ENCODE data around the gene PAIP2. TPM values are rescaled to one million over a fixed set of nuclear protein-coding genes. Genes with fewer than 3 reads are reported as not detected.

Gene PAIP2
- total RNA-seq, 2 experiments from 2014 or later = 110 to 113 TPM

- TF ChIP-seq, protein P1, sequence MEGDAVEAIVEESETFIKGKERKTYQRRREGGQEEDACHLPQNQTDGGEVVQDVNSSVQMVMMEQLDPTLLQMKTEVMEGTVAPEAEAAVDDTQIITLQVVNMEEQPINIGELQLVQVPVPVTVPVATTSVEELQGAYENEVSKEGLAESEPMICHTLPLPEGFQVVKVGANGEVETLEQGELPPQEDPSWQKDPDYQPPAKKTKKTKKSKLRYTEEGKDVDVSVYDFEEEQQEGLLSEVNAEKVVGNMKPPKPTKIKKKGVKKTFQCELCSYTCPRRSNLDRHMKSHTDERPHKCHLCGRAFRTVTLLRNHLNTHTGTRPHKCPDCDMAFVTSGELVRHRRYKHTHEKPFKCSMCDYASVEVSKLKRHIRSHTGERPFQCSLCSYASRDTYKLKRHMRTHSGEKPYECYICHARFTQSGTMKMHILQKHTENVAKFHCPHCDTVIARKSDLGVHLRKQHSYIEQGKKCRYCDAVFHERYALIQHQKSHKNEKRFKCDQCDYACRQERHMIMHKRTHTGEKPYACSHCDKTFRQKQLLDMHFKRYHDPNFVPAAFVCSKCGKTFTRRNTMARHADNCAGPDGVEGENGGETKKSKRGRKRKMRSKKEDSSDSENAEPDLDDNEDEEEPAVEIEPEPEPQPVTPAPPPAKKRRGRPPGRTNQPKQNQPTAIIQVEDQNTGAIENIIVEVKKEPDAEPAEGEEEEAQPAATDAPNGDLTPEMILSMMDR (IDR thresholded peaks at IDR 0.05) = no peak
- H3K27ac Mint-ChIP-seq = peak within 1 kb of the TSS; percentile 99
- ChIA-PET POLR2A (interaction anchor here (0.6 to 6.5 kb wide), 12 partner anchors 9 to 344 kb away, joined by 3 to 49 read pairs (median 4); partner anchors contain the start of genes DNAJC18, MZB1, PAIP2 and PROB1), CTCF (interaction anchor here (1.0 to 4.4 kb wide), 10 partner anchors 10 to 286 kb away, joined by 3 to 34 read pairs (median 5); no protein-coding TSS in a partner anchor)
- H3K27me3 Mint-ChIP-seq = no peaks in the 10 kb centered on the region
- peak; percentile 100 for DNase-seq
- H3K4me3 Mint-ChIP-seq = peak within 1 kb of the TSS; percentile 85
- no peaks in the 10 kb centered on the region for H3K9me3 Mint-ChIP-seq
- H3K36me3 Mint-ChIP-seq (ENCODE audit: low read depth) = no peaks in the 10 kb centered on the region
- peak; percentile 89 for ATAC-seq
- intact Hi-C loops (cut with micrococcal nuclease) = no loop called here
- H3K4me1 Mint-ChIP-seq (ENCODE audit: low read depth) = peaks cover 39% of the 10 kb centered on the region
Observed at GRCh38 chr5:139403787-139404483, 62.3 kb downstream of the PAIP2 start, which contains the start of gene SPATA24. SPATA24 (minus strand) TSS chr5:139404089; CDS start chr5:139404060, 29 bp downstream.

DNA sequence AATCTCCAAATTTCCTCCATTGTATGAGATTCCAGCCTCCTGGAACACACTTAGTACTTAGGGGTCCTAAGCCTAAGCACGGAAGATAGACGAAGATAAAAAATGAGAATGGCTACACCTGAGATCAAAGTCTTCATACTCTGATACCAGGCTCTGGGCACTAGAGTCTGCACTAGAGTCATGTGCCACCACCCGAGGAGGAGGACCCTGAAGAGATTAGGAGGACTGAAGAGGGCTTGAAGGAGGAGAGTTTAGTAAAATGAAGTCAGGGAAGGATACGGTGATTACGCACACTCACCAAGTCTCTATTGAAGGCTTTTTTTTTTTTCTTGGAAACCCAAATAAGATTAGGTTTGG, 62.8 kb downstream of the PAIP2 start:
- ChIA-PET POLR2A (interaction anchor here (0.6 to 6.5 kb wide), 9 partner anchors 10 to 157 kb away, joined by 3 to 49 read pairs (median 4); partner anchors contain the start of genes DNAJC18, MZB1, PAIP2 and UBE2D2), CTCF (interaction anchor here (1.4 to 4.4 kb wide), 3 partner anchors 12 to 104 kb away, joined by 3 to 34 read pairs (median 5); no protein-coding TSS in a partner anchor)
- intact Hi-C loops (cut with micrococcal nuclease) = no loop called here
- H3K4me3 Mint-ChIP-seq = peak overlapping the region; percentile 85
- H3K9me3 Mint-ChIP-seq = no peaks in the 10 kb centered on the region
- no peak for ATAC-seq
- peak; percentile 30 for DNase-seq
- H3K4me1 Mint-ChIP-seq (ENCODE audit: low read depth) = peaks cover 34% of the 10 kb centered on the region
- peak overlapping the region; percentile 99 for H3K27ac Mint-ChIP-seq
- no peaks in the 10 kb centered on the region for H3K36me3 Mint-ChIP-seq (ENCODE audit: low read depth)
- no peaks in the 10 kb centered on the region for H3K27me3 Mint-ChIP-seq
- TF ChIP-seq, protein P1 (IDR thresholded peaks at IDR 0.05) = no peak

DNA sequence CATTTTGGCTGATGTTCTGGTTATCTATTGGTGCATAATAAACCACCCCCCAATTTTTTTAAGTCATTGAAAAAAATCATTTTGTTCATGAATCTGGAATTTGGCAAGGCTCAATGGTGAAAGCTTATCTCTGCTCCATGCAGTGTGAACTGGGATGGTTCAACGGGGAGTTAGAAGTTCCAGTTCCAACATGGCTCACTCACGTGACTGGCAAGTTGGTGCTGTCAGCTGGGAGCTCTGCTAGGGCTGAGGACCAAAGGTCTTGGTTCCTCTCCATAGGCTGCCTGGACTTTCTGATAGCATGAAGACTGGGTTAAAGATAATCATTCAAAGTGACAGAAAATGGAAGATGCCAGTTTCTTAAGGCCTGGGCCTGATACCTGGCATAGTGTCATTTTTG, 65.3 kb downstream of the PAIP2 start:
- ChIA-PET POLR2A (interaction anchor here (0.6 to 6.5 kb wide), 6 partner anchors 8 to 1087 kb away, joined by 3 to 49 read pairs (median 4); partner anchors contain the start of gene PROB1), CTCF (interaction anchor here (1.0 to 1.1 kb wide), 2 partner anchors 106 to 168 kb away, joined by 3 to 5 read pairs; no protein-coding TSS in a partner anchor)
- DNase-seq = no peak
- no peak overlapping the region for H3K27ac Mint-ChIP-seq
- H3K4me1 Mint-ChIP-seq (ENCODE audit: low read depth) = peaks cover 28% of the 10 kb centered on the region
- H3K9me3 Mint-ChIP-seq = no peaks in the 10 kb centered on the region
- H3K36me3 Mint-ChIP-seq (ENCODE audit: low read depth) = no peaks in the 10 kb centered on the region
- H3K27me3 Mint-ChIP-seq = no peaks in the 10 kb centered on the region
- no peak for ATAC-seq
- H3K4me3 Mint-ChIP-seq = no peak overlapping the region
- TF ChIP-seq, protein P1 (IDR thresholded peaks at IDR 0.05) = no peak
- intact Hi-C loops (cut with micrococcal nuclease) = no loop called here

DNA sequence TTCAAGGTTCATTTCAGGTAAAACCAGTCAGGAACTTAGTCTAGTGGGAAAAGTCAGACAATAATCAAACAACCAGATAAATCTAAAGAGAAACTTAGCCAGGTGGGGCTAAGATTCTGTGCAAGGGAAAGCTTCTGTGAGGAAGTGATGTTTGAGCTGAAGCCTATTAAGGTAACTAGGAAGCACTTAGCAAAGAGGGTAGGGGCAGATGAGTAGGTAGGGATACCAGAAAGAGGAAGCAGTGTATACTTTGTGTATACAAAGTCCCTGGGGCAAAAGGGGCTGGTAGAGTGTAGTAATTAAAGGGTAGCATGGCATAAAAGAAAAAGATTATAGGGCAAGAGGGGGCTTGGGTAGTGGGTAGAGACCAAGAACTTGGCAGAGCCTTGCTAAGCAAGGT, 65.9 kb downstream of the PAIP2 start:
- no peak overlapping the region for H3K27ac Mint-ChIP-seq
- no peaks in the 10 kb centered on the region for H3K9me3 Mint-ChIP-seq
- ATAC-seq = no peak
- H3K27me3 Mint-ChIP-seq = no peaks in the 10 kb centered on the region
- ChIA-PET POLR2A (interaction anchor here (2.2 to 6.5 kb wide), 2 partner anchors 7 to 13 kb away, joined by 5 to 49 read pairs; partner anchors contain the start of gene PROB1), CTCF (interaction anchor here (1.0 to 1.5 kb wide), 2 partner anchors 105 kb away, joined by 4 to 5 read pairs; no protein-coding TSS in a partner anchor)
- intact Hi-C loops (cut with micrococcal nuclease) = no loop called here
- H3K4me1 Mint-ChIP-seq (ENCODE audit: low read depth) = peaks cover 27% of the 10 kb centered on the region
- TF ChIP-seq, protein P1 (IDR thresholded peaks at IDR 0.05) = no peak
- no peak overlapping the region for H3K4me3 Mint-ChIP-seq
- no peaks in the 10 kb centered on the region for H3K36me3 Mint-ChIP-seq (ENCODE audit: low read depth)
- DNase-seq = no peak

All from activated CD8-positive, alpha-beta T cell treated with anti-CD3 and anti-CD28 coated beads for 36 hours (primary cell).